ENCODE measurements around the gene ZBP1.

The ZBP1 gene

GRCh38 chr20:57619051-57619831 is 985 bp downstream of the ZBP1 start:
- no peak for DNase-seq

GRCh38 chr20:57618764-57619050 is 1.5 kb downstream of the ZBP1 start:
- DNase-seq: no peak

GRCh38 chr20:57618091-57618763 is 2.0 kb downstream of the ZBP1 start:
- no peak for DNase-seq

- no peak for DNase-seq
Measured at GRCh38 chr20:57617079-57617795, 3.0 kb downstream of the ZBP1 start.

- no peak for DNase-seq
Measured at GRCh38 chr20:57616143-57616951, 3.9 kb downstream of the ZBP1 start.

- no peak for DNase-seq
Measured at GRCh38 chr20:57615445-57615811, 4.8 kb downstream of the ZBP1 start.

- DNase-seq: no peak
Measured at GRCh38 chr20:57614490-57615444, 5.5 kb downstream of the ZBP1 start.

- no peak for DNase-seq
Measured at GRCh38 chr20:57613481-57613921, 6.7 kb downstream of the ZBP1 start.

GRCh38 chr20:57612916-57613315 is 7.3 kb downstream of the ZBP1 start:
- DNase-seq: no peak

- DNase-seq: no peak
Measured at GRCh38 chr20:57612436-57612835, 7.8 kb downstream of the ZBP1 start.

- peak in 8 of 56 donors; percentile 6 to 41 (median 18) for DNase-seq
Measured at GRCh38 chr20:57611586-57612311, 8.5 kb downstream of the ZBP1 start.

GRCh38 chr20:57610261-57610952 is 9.8 kb downstream of the ZBP1 start:
- DNase-seq: no peak

- no peak for DNase-seq
Measured at GRCh38 chr20:57609842-57610167, 10.4 kb downstream of the ZBP1 start.

- DNase-seq: no peak
Measured at GRCh38 chr20:57609086-57609841, 11.0 kb downstream of the ZBP1 start.

GRCh38 chr20:57608516-57608915 is 11.7 kb downstream of the ZBP1 start:
- no peak for DNase-seq

GRCh38 chr20:57605878-57606277 is 14.3 kb downstream of the ZBP1 start:
- DNase-seq: no peak

- DNase-seq: no peak
Measured at GRCh38 chr20:57605045-57605444, 15.2 kb downstream of the ZBP1 start.

GRCh38 chr20:57603120-57603519 is 17.1 kb downstream of the ZBP1 start:
- no peak for DNase-seq

GRCh38 chr20:57601737-57602136 is 18.5 kb downstream of the ZBP1 start:
- no peak for DNase-seq

All from amygdala (tissue), 56 donors.